ENCODE results near the gene ATP8B3.

ATP8B3 gene

GRCh38 chr19:1756705-1757465 lies 55.2 kb downstream of the ATP8B3 start:
- no peak for DNase-seq (ENCODE audit: low spot score)

- no peak for DNase-seq (ENCODE audit: low spot score)
Observed at GRCh38 chr19:1756264-1756663, 55.8 kb downstream of the ATP8B3 start.

DNA sequence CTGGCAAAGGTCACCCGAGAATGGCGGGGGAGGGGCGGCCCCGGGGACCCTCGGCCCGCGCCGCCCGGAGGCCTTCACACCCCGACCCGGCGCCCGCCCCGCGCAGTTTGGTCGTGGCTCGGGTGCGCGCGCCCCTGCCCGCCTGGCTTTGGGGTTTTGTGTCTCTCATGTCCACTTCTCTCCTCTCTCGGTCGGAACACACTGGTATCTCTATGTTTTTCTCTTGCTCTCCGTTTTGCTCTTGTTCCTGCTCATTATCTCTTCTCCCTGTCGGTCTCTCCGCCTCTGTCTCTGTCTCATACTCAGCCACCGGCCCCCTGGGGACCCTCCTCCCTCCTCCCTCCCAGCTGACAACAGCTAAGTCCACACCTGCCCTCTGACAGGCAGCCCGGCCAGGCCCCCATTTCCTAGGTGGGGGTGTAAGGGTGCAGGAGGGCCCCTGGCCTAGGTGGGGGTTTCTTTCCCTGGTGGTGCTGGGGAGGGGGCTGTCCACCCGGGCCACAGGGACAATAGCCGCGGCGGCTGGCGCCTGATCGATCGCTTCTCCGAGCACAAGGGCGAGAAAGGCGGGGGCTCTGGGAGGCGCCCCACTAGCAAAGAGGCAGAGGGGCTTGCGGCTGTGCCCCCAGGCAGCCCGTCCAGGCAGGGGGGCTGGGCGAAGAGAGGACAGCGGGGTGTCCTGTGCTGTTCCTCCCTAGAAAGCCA lies 56.5 kb downstream of the ATP8B3 start:
- DNase-seq (ENCODE audit: low spot score), result no peak

- DNase-seq (ENCODE audit: low spot score), result no peak
Observed at GRCh38 chr19:1754636-1755466, 57.2 kb downstream of the ATP8B3 start.

DNA sequence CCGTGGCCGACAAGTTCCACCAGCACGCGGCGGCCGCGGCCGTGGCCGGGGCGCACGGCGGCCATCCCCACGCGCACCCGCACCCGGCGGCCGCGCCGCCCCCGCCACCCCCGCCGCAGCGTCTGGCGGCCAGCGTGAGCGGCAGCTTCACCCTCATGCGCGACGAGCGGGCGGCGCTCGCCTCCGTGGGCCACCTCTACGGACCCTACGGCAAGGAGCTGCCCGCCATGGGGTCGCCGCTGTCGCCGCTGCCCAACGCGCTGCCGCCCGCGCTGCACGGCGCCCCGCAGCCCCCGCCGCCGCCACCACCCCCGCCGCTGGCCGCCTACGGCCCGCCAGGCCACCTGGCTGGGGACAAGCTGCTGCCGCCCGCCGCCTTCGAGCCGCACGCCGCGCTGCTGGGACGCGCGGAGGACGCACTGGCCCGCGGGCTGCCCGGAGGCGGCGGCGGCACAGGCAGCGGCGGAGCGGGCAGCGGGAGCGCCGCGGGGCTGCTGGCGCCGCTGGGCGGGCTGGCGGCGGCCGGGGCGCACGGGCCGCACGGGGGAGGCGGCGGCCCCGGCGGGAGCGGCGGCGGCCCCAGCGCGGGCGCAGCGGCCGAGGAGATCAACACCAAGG lies 57.9 kb downstream of the ATP8B3 start:
- DNase-seq (ENCODE audit: low spot score), result no peak

- DNase-seq (ENCODE audit: low spot score), result no peak
Observed at GRCh38 chr19:1752757-1753728, 59.0 kb downstream of the ATP8B3 start, which contains the start of gene ONECUT3. Gene ONECUT3 (plus strand): TSS chr19:1753506. CDS start chr19:1753663, 157 bp downstream.

DNA sequence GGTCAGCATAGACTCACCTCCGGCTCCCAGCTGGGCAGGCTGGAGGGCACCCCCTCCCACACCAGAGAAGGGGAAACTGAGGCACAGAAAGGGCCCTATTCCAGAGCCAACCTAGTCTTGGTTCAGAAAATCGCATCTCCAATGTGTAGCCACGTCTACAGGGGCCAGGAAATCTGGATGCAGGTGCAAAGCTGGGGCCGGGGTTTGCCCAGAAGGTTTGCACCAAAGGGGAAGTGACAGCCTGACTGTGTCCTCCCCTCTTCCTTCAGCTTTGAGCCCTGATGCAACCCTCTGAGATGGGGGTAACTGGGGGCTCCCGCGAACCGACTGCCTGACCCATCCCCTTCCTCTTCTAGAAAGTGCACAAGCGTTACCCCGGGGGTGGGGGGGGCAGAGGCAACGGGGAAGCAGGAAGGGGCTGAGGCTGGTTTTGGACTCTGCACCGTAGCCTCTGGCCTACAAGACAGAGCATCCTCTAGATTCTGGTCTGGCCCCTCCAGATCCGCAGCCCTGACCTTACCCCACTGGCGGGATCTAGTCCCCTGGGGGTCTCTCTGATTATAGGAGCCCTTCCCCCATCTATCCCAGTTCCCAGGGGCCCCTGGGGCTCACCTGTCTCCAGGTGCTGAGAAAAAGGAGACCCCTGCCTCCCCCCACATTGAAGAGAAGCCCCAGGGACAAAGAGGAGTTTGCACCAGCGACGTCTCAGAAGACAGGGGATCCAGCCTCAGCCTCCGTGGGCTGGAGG lies 59.9 kb downstream of the ATP8B3 start:
- no peak for DNase-seq (ENCODE audit: low spot score)

DNA sequence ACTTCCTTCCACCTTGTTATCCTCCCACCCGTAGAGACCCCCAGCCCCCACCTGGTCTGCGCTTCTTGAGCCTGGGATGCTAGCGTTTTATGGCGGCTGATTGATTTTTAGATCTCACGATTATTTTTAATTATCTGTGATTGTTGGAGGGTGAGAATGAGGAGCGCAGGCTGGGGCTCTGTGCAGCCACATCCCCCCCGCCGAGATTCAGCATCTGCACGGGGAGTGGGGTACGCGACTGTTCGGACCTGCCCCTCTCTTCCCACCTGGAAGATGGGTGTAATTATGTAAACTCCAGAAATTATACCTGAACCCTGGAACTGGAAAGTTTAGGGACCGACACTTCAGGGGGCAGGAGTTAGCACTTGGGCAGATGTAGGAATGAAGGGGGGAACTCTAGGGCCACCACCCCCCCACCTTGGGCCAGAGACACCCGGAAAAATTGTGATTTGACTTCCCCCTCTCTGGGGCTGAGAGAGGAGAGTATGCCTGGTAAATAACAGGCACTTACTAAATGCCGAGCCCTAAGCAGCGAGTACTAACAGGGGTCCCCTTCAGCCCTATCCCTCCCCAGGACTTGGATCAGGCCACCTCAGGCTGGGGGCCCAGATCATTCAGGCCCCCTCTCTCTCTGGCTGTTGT lies 60.6 kb downstream of the ATP8B3 start:
- no peak for DNase-seq (ENCODE audit: low spot score)

DNA sequence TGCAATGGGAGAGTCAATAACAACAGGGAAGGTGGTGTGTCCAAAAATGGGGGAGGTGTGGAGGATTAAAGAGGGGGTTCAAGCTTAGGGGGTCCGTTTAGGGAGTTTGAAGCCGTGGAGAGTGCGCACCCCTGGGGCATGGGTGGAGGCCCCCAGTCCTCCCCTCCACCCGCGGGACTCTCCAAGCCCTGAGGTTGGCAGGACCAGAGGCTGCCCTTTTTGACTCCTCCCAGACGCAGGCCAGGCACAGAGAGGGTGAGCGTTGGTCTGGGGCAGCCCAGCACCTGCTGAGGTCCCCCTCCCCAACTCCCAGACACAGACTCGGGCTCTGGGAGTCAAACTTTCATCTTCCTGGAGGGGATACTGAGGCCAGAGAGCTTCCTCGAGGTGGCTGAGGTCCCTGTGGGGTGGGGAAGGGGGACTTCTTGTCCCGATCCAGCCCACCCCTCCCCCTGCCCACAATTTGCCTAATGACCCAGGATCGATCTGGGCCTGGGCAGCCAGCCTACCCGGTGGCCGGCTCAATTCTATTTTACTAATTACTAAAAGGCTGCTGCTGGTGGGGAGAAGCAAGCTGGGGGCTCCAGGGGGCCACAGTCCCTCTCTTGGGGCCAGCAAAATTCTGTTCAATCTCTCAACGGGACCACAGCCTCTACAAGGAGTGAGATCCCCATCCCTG lies 61.6 kb downstream of the ATP8B3 start:
- no peak for DNase-seq (ENCODE audit: low spot score)

GRCh38 chr19:1749373-1750342 lies 62.4 kb downstream of the ATP8B3 start:
- DNase-seq (ENCODE audit: low spot score), result no peak

DNA sequence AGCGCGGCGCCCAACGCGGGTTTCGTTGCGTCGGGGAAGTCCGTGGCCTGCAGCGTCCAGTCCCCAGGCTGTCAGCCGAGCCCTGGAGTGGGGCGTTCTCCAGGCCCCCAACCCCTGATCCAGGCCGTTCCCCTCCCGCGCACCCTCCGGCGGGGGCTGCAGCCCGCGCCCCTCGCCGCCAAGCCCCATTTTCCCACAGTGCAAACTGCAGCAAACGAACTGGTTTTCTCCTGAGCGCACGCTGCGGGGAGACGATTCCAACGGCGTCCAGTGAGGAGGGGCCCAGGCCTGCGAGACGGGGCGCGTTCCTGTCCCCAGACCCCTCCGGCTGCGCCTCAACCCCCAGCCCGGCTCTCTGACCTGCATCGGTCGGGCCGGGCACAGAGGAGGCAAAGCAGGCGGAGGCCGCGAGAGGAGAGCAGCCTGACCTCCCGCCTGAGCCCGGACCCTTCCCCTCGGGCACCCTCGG lies 63.2 kb downstream of the ATP8B3 start:
- no peak for DNase-seq (ENCODE audit: low spot score)

DNA sequence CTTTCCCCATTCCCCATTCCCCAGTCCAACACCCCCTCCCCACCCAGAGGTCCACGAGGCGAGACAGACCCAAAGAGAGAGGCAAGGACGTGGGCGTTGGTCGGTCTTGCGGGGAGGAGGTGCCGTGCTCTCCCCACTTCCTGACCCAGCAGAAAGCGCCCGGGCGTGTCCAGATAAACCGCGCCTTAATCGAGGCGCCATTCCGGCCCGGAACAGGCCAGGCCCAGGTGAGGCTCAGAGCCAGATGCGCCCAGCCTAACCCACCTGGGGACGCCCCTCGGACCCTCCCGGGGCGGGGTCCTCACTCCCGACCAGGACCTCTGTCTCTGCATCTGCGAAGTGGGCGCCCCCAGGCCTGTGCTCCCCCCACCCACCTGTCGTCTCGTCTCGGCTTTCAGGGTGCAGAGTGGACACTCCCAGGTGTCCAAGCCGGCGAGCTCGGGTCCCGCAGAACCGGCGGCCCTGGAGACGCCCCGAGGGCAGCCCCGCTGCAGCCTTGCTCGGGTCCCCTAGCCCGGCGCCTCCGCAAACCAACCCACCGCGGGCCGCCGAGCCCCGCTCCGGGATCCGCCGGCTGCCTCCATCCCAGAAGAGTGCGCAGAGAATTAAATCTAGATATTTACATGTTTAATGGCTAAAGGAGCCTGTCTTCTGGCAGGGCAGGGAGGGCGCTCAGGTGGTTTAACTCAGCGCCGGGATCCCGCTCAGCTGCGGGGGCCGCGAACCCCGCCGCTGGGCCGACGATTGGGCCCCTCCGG lies 63.8 kb downstream of the ATP8B3 start:
- DNase-seq (ENCODE audit: low spot score), result peak; percentile 44

DNA sequence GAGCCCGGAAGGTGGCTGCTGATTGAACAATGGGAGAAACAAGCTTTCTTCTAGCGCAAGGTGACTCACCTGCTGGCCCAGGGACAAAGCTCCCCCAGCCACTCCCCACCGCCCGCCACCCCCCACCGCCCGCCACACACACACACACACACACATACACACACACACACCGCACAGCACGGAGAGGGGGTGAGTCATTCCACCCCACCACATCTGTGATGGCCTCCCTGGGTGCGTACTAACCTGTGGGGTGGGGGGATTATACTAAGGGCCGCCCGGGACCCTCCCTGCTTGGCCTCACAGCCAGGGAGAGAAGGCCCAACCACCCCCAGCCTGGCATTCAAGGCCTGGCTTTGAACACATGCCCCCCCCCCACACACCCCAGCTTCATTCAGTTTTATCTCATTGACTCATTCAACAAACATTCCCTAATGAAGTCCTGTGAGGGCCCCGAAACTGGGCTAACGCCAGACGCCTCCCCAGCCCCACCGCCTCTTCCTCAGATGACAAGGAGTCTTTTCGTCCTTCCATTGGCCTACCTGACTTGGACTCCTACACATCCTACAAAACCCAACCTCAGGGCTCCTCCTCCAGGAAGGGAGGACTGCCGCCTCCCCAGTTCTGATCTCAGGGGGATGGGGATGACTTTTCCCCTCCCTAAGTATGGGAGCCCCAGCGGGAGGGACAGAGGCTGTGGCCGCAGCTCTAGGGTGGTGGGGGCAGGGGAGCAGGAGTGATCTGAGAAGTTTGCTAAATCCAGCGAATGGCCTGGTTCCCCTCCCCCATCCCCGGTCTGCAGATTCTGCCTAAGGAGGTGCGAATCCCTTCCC lies 64.6 kb downstream of the ATP8B3 start:
- DNase-seq (ENCODE audit: low spot score), result peak; percentile 83

DNA sequence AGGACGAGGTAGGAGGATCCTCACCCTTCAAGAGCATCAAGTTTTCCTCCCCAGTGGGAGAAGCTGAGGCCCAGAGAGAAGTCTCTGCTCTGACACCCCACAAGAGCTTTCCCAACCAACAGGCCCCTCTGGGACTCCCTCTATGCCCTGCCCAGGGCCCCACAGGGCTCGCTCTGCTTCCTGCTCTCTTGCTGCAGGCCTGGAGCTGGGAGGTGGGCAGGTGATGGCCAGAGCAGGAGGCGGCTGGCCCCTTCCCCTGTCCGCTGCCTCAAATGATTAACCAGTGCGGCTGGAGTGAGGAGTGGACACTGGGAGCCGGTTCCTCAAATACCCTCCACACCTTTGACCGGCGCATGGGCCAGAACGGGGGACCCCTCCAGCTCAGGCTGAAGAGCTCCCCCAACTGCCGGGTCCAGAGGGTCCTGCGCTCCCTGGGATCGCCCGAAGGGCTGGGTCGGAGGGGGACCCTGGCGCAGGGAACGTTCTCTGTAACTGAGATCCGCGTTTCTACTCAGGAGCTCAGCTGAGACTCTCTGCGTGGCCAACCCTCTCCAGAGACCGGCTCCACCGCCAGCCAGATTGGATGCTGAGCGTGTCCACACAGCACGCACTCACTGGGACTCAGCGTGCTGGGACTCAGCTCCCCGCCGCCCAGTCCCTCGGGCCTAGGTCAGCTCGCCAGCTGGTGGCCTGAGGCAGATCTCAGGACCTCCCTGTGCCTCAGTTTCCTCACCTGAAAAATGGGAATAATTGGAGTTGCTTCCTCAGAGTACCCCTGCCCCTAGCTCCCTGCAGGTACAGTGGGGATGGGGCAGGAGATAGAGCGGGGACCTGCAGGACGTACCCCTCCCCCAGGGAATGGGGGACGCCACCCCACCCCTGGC lies 65.4 kb downstream of the ATP8B3 start:
- DNase-seq (ENCODE audit: low spot score), result no peak

GRCh38 chr19:1745589-1746031 lies 66.5 kb downstream of the ATP8B3 start:
- DNase-seq (ENCODE audit: low spot score), result no peak
